ENCODE results near the gene CBX1. TPM values are rescaled to one million over a fixed set of nuclear protein-coding genes. Genes with fewer than 3 reads are reported as not detected.
"Not testable (repeated sequence)": the region's sequence is repeated elsewhere in the genome, so short reads cannot be mapped to it uniquely, and the experiment has no call there.

Gene CBX1
- total and polyA plus RNA-seq, 5 donors from 2014 or later = 13.9 to 22.7 (median 16.2) TPM

GRCh38 chr17:48068491-48068961, 32.8 kb downstream of the CBX1 start:
- no peaks in the 10 kb centered on the region for H3K9me3 Mint-ChIP-seq
- DNase-seq = peak in 1 of 3 donors; percentile 34
- H3K27ac ChIP-seq (ENCODE audit: insufficient read depth, low read length, poor library complexity, severe bottlenecking) = no peak overlapping the region
- H3K9me3 ChIP-seq (ENCODE audit: control insufficient read depth in 2 of 2, low read length in 2 of 2) = no peaks in the 10 kb centered on the region
- no peaks in the 10 kb centered on the region for H3K27me3 ChIP-seq (ENCODE audit: control insufficient read depth, insufficient read depth, low read length)
- peaks cover 0 to 8% (median 4%) of the 10 kb centered on the region in 4 donors for H3K4me1 Mint-ChIP-seq
- H3K27ac Mint-ChIP-seq = peak overlapping the region in 2 of 3 donors; percentile 7 to 69
- no peak overlapping the region for H3K4me3 Mint-ChIP-seq
- peaks cover 32% of the 10 kb centered on the region for H3K36me3 ChIP-seq (ENCODE audit: control insufficient read depth, insufficient read depth, low read length)
- peaks cover 4% of the 10 kb centered on the region for H3K27me3 Mint-ChIP-seq
- H3K4me3 ChIP-seq (ENCODE audit: low read depth, low read length) = no peak overlapping the region
- H3K4me1 ChIP-seq (ENCODE audit: control insufficient read depth, insufficient read depth, low read length, poor library complexity, severe bottlenecking) = no peaks in the 10 kb centered on the region
- H3K36me3 Mint-ChIP-seq = peaks cover 33% of the 10 kb centered on the region
- ATAC-seq (ENCODE audit: low read depth in 2 of 2) = no peak

- not testable (repeated sequence) for H3K4me3 Mint-ChIP-seq; H3K9me3 ChIP-seq (ENCODE audit: control insufficient read depth in 2 of 2, low read length in 2 of 2); H3K27ac ChIP-seq (ENCODE audit: insufficient read depth, low read length, poor library complexity, severe bottlenecking); H3K4me3 ChIP-seq (ENCODE audit: low read depth, low read length); H3K27ac Mint-ChIP-seq; DNase-seq; ATAC-seq (ENCODE audit: low read depth in 2 of 2); H3K27me3 ChIP-seq (ENCODE audit: control insufficient read depth, insufficient read depth, low read length); H3K9me3 Mint-ChIP-seq; H3K27me3 Mint-ChIP-seq; H3K4me1 ChIP-seq (ENCODE audit: control insufficient read depth, insufficient read depth, low read length, poor library complexity, severe bottlenecking); H3K4me1 Mint-ChIP-seq
- H3K36me3 ChIP-seq (ENCODE audit: control insufficient read depth, insufficient read depth, low read length) = peaks cover 39% of the 10 kb centered on the region
- peaks cover 30% of the 10 kb centered on the region for H3K36me3 Mint-ChIP-seq
Observed at GRCh38 chr17:48067808-48068207, 33.5 kb downstream of the CBX1 start.

DNA sequence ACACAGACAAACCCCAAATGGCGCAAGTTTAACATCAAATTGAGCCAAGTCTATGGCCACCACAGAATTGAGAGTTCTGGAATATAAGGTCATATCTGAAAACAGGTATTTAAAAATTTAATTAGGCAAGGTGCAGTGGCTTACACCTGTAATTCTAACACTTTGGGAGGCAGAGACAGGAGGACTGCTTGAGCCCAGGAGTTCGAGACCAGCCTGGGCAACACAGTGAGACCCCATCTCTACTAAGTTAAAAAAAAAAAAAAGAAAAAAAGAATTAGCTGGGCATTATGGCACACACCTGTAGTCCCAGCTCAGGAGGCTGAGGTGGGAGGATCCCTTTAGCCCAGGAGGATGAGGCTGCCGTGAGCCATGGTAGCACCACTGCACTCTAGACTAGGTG, 34.0 kb downstream of the CBX1 start:
- H3K36me3 Mint-ChIP-seq = peaks cover 34% of the 10 kb centered on the region
- H3K27me3 Mint-ChIP-seq = no peaks in the 10 kb centered on the region
- Histone ChIP-seq H3K27ac (ENCODE audit: insufficient read depth, low read length, poor library complexity, severe bottlenecking) (no peak overlapping the region), H3K4me3 (ENCODE audit: low read depth, low read length) (no peak overlapping the region), H3K27me3 (ENCODE audit: control insufficient read depth, insufficient read depth, low read length) (no peaks in the 10 kb centered on the region), H3K36me3 (ENCODE audit: control insufficient read depth, insufficient read depth, low read length) (peaks cover 42% of the 10 kb centered on the region), H3K9me3 (ENCODE audit: control insufficient read depth in 2 of 2, low read length in 2 of 2) (no peaks in the 10 kb centered on the region), H3K4me1 (ENCODE audit: control insufficient read depth, insufficient read depth, low read length, poor library complexity, severe bottlenecking) (no peaks in the 10 kb centered on the region)
- peaks cover 0 to 8% (median 5%) of the 10 kb centered on the region in 4 donors for H3K4me1 Mint-ChIP-seq
- no peak for DNase-seq
- no peak overlapping the region for H3K27ac Mint-ChIP-seq
- H3K4me3 Mint-ChIP-seq = no peak overlapping the region
- ATAC-seq (ENCODE audit: low read depth in 2 of 2) = no peak
- peaks cover 0 to 1% (median 0%) of the 10 kb centered on the region in 7 donors for H3K9me3 Mint-ChIP-seq

DNA sequence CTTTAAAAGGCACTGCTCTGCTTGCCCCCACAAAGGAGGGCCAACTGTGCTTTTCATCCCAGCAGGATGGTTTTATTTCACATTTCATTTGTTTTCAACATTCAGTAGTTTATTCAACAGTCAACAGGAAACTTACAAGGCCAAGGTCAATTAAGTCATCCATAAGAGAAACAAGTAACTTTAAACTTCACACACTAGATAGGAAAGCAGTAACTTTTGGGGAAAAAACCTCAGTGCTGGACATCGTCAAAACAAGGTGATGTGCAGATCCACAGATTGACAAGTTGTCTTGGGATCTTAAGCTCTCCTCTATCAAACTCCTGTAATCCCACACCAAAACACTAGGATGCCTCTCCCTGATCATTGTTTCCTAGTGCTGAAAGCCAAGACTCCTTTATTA, 34.6 kb downstream of the CBX1 start:
- Mint-ChIP-seq H3K9me3 (peaks cover 0 to 1% (median 0%) of the 10 kb centered on the region in 7 donors), H3K4me3 (no peak overlapping the region), H3K4me1 (peaks cover 0 to 8% (median 5%) of the 10 kb centered on the region in 4 donors), H3K36me3 (peaks cover 34% of the 10 kb centered on the region), H3K27me3 (no peaks in the 10 kb centered on the region), H3K27ac (peak overlapping the region in 2 of 3 donors; percentile 53 to 87)
- no peaks in the 10 kb centered on the region for H3K4me1 ChIP-seq (ENCODE audit: control insufficient read depth, insufficient read depth, low read length, poor library complexity, severe bottlenecking)
- no peak for DNase-seq
- no peaks in the 10 kb centered on the region for H3K9me3 ChIP-seq (ENCODE audit: control insufficient read depth in 2 of 2, low read length in 2 of 2)
- peaks cover 45% of the 10 kb centered on the region for H3K36me3 ChIP-seq (ENCODE audit: control insufficient read depth, insufficient read depth, low read length)
- H3K4me3 ChIP-seq (ENCODE audit: low read depth, low read length) = no peak overlapping the region
- no peaks in the 10 kb centered on the region for H3K27me3 ChIP-seq (ENCODE audit: control insufficient read depth, insufficient read depth, low read length)
- H3K27ac ChIP-seq (ENCODE audit: insufficient read depth, low read length, poor library complexity, severe bottlenecking) = no peak overlapping the region
- no peak for ATAC-seq (ENCODE audit: low read depth in 2 of 2)

DNA sequence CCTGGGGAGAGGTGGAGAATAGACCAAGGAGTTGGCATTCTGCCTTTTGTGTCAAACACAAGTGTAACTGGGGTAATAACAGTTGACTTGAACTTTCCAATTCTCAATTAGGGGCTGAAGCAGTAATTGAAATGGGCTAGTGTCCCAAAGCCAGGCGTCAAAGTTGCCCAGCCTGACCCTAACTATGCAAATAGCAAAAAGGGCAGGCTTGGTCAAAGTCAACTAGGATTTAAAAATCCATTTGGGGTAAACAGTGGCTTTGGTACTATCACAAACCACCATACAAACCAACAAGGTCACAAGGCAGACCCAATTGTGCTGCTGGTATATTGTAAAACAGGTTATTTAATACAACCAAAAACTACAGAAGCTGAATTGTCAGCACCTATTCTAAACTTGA, 35.1 kb downstream of the CBX1 start:
- Mint-ChIP-seq H3K27ac (no peak overlapping the region), H3K36me3 (peaks cover 33% of the 10 kb centered on the region)
- peaks cover 43% of the 10 kb centered on the region for H3K36me3 ChIP-seq (ENCODE audit: control insufficient read depth, insufficient read depth, low read length)

DNA sequence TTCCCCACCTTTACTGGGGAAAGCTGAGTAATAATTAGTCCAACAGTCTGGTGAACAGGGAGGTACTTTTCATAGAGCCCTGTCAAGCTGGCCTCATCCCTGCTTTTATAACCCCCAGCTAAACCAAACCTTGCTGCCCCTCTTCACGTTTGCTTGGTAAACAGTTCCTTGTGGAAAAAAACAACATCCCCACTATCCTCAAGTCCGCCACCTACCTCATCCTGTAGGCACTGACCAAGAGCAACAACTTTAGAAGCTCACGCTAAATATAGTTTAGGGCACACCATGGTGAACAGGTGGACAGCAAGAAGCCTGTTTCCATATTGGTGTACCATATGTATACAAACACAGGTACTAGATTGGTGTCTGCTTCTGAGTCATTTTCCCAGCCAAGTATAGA, 36.6 kb downstream of the CBX1 start:
- peaks cover 0 to 1% (median 0%) of the 10 kb centered on the region in 7 donors for H3K9me3 Mint-ChIP-seq
- no peaks in the 10 kb centered on the region for H3K27me3 Mint-ChIP-seq
- no peak overlapping the region for H3K4me3 Mint-ChIP-seq
- H3K4me3 ChIP-seq (ENCODE audit: low read depth, low read length) = no peak overlapping the region
- no peaks in the 10 kb centered on the region for H3K27me3 ChIP-seq (ENCODE audit: control insufficient read depth, insufficient read depth, low read length)
- DNase-seq = no peak
- peaks cover 0 to 8% (median 5%) of the 10 kb centered on the region in 4 donors for H3K4me1 Mint-ChIP-seq
- H3K27ac Mint-ChIP-seq = peak overlapping the region in 2 of 3 donors; percentile 11 to 27
- no peak overlapping the region for H3K27ac ChIP-seq (ENCODE audit: insufficient read depth, low read length, poor library complexity, severe bottlenecking)
- no peak for ATAC-seq (ENCODE audit: low read depth in 2 of 2)
- peaks cover 46% of the 10 kb centered on the region for H3K36me3 ChIP-seq (ENCODE audit: control insufficient read depth, insufficient read depth, low read length)
- no peaks in the 10 kb centered on the region for H3K9me3 ChIP-seq (ENCODE audit: control insufficient read depth in 2 of 2, low read length in 2 of 2)
- H3K36me3 Mint-ChIP-seq = peaks cover 29% of the 10 kb centered on the region
- no peaks in the 10 kb centered on the region for H3K4me1 ChIP-seq (ENCODE audit: control insufficient read depth, insufficient read depth, low read length, poor library complexity, severe bottlenecking)

More for the DNA sequence above, 35.1 kb downstream of the CBX1 start:
- Mint-ChIP-seq H3K27me3 (no peaks in the 10 kb centered on the region), H3K4me3 (no peak overlapping the region), H3K9me3 (peaks cover 0 to 1% (median 0%) of the 10 kb centered on the region in 7 donors), H3K4me1 (peaks cover 0 to 8% (median 5%) of the 10 kb centered on the region in 4 donors)
- no peak overlapping the region for H3K4me3 ChIP-seq (ENCODE audit: low read depth, low read length)
- H3K27me3 ChIP-seq (ENCODE audit: control insufficient read depth, insufficient read depth, low read length) = no peaks in the 10 kb centered on the region
- H3K4me1 ChIP-seq (ENCODE audit: control insufficient read depth, insufficient read depth, low read length, poor library complexity, severe bottlenecking) = no peaks in the 10 kb centered on the region
- H3K27ac ChIP-seq (ENCODE audit: insufficient read depth, low read length, poor library complexity, severe bottlenecking) = no peak overlapping the region
- ATAC-seq (ENCODE audit: low read depth in 2 of 2) (no peak), DNase-seq (no peak)
- no peaks in the 10 kb centered on the region for H3K9me3 ChIP-seq (ENCODE audit: control insufficient read depth in 2 of 2, low read length in 2 of 2)

GRCh38 chr17:48062273-48062672, 39.0 kb downstream of the CBX1 start:
- H3K9me3 Mint-ChIP-seq = peaks cover 0 to 1% (median 0%) of the 10 kb centered on the region in 7 donors
- DNase-seq (no peak), ATAC-seq (ENCODE audit: low read depth in 2 of 2) (no peak)
- H3K27ac Mint-ChIP-seq = peak overlapping the region in 1 of 3 donors; percentile 85
- Histone ChIP-seq H3K27me3 (ENCODE audit: control insufficient read depth, insufficient read depth, low read length) (no peaks in the 10 kb centered on the region), H3K4me3 (ENCODE audit: low read depth, low read length) (no peak overlapping the region), H3K27ac (ENCODE audit: insufficient read depth, low read length, poor library complexity, severe bottlenecking) (no peak overlapping the region), H3K36me3 (ENCODE audit: control insufficient read depth, insufficient read depth, low read length) (peaks cover 62% of the 10 kb centered on the region), H3K4me1 (ENCODE audit: control insufficient read depth, insufficient read depth, low read length, poor library complexity, severe bottlenecking) (no peaks in the 10 kb centered on the region), H3K9me3 (ENCODE audit: control insufficient read depth in 2 of 2, low read length in 2 of 2) (no peaks in the 10 kb centered on the region)
- H3K27me3 Mint-ChIP-seq = no peaks in the 10 kb centered on the region
- H3K4me3 Mint-ChIP-seq = no peak overlapping the region
- peaks cover 37% of the 10 kb centered on the region for H3K36me3 Mint-ChIP-seq
- H3K4me1 Mint-ChIP-seq = peaks cover 0 to 8% (median 5%) of the 10 kb centered on the region in 4 donors

DNA sequence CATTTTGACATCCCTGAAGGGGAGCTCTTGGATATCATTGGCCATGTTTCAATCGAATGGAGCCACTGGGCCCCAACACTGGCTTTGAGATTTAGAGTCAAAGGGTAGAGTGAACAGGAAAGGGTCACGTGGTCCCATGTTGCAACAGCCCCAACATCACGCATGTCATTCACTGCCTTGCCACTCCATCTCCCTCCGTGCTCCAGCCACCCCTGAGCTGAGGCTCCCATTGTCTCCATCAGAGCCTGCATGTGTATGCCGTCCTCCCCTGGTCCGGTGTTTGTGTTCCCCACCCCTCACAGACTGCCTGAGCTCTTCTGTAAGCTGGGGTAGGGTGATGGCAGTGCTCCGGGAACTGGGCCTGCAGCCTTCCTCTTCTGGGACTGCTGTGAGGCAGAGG, 41.0 kb downstream of the CBX1 start:
- DNase-seq (no peak), ATAC-seq (ENCODE audit: low read depth in 2 of 2) (no peak)
- Mint-ChIP-seq H3K36me3 (peaks cover 40% of the 10 kb centered on the region), H3K9me3 (peaks cover 0 to 1% (median 0%) of the 10 kb centered on the region in 7 donors), H3K27ac (no peak overlapping the region), H3K4me3 (no peak overlapping the region), H3K27me3 (no peaks in the 10 kb centered on the region), H3K4me1 (peaks cover 0 to 17% (median 11%) of the 10 kb centered on the region in 4 donors)
- no peak overlapping the region for H3K27ac ChIP-seq (ENCODE audit: insufficient read depth, low read length, poor library complexity, severe bottlenecking)
- H3K36me3 ChIP-seq (ENCODE audit: control insufficient read depth, insufficient read depth, low read length) = peaks cover 74% of the 10 kb centered on the region
- H3K27me3 ChIP-seq (ENCODE audit: control insufficient read depth, insufficient read depth, low read length) = no peaks in the 10 kb centered on the region
- no peak overlapping the region for H3K4me3 ChIP-seq (ENCODE audit: low read depth, low read length)
- H3K4me1 ChIP-seq (ENCODE audit: control insufficient read depth, insufficient read depth, low read length, poor library complexity, severe bottlenecking) = no peaks in the 10 kb centered on the region
- no peaks in the 10 kb centered on the region for H3K9me3 ChIP-seq (ENCODE audit: control insufficient read depth in 2 of 2, low read length in 2 of 2)

Data from CD4-positive, CD25-positive, alpha-beta regulatory T cell (primary cell).